GM13976 (cell line): ENCODE measurements around the gene FERMT3.
A peak's percentile ranks its signal among the peaks of the same experiment; 100 is the strongest.
"Not testable (repeated sequence)": the region's sequence is repeated elsewhere in the genome, so short reads cannot be mapped to it uniquely, and the experiment has no call there.

Source experiments
- DNase-seq: peaks from one replicate; pipeline ENCODE4 v3.0.0; 2012; ENCODE audit warnings: low spot score
- in situ Hi-C: fragments of 300-500 bp; cut with MboI; formaldehyde crosslinking; loops from one replicate; pipeline ENCODE4 v1.12.0; 2022; ENCODE audit warnings: low sequenced_read_pairs, mixed read lengths, inconsistent platforms; ENCODE audit not compliant: unreplicated experiment
- TF ChIP-seq, protein P1 (sequence below): IDR thresholded peaks from 2 replicates; pipeline ENCODE4 v1.5.1; 2012; ENCODE audit warnings: borderline replicate concordance, mild to moderate bottlenecking; ENCODE audit not compliant: insufficient read depth; ENCODE audit errors: extremely low read depth, missing control alignments, control extremely low read depth

The FERMT3 gene

DNA sequence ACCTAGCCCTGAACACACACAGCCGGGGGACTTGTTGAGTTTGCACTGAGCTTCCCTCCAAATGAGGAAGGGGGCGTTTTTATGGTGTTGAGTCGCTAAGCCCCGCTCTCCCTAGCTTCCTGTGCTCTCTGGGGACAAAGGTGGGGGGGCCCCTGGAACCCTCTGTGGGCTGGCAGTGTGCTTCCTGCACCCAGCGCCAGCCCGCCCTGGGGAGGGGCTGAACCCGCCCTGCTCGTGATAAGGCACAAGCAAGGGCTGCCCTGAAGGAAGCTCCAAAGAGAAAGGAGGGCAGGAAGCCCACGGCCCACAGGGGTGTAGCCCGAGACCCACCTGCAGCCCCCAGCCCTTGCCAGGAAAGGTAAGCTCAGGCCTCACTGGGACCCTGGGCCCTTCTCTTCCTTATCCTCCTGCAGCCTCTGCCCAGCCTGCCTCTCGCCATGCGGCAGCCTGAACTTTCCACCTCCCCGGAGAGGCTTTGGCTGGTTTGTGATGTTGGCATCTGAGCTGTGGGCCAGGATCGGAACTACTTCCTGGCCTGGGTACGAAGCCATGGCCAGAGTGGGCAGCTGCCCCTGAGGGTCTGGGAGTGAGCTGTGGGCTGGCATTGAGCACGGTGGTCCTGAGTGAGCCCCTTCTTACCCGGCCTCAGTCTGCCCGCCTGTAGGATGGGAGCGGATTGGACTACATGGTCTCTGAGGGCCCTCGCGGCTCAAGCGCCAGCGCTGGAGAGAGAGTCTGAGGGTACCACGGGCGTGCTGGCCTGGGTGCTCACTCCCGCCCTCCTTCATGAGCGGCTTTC is at the start of gene FERMT3:
FERMT3 (plus strand) TSS at position 265 of the 799 bp plus-strand sequence. CDS start 644 bp downstream, outside the sequence.
- in situ Hi-C loops = no loop called here
- DNase-seq = peak; percentile 75
- TF ChIP-seq, protein P1, sequence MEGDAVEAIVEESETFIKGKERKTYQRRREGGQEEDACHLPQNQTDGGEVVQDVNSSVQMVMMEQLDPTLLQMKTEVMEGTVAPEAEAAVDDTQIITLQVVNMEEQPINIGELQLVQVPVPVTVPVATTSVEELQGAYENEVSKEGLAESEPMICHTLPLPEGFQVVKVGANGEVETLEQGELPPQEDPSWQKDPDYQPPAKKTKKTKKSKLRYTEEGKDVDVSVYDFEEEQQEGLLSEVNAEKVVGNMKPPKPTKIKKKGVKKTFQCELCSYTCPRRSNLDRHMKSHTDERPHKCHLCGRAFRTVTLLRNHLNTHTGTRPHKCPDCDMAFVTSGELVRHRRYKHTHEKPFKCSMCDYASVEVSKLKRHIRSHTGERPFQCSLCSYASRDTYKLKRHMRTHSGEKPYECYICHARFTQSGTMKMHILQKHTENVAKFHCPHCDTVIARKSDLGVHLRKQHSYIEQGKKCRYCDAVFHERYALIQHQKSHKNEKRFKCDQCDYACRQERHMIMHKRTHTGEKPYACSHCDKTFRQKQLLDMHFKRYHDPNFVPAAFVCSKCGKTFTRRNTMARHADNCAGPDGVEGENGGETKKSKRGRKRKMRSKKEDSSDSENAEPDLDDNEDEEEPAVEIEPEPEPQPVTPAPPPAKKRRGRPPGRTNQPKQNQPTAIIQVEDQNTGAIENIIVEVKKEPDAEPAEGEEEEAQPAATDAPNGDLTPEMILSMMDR = no peak

DNA sequence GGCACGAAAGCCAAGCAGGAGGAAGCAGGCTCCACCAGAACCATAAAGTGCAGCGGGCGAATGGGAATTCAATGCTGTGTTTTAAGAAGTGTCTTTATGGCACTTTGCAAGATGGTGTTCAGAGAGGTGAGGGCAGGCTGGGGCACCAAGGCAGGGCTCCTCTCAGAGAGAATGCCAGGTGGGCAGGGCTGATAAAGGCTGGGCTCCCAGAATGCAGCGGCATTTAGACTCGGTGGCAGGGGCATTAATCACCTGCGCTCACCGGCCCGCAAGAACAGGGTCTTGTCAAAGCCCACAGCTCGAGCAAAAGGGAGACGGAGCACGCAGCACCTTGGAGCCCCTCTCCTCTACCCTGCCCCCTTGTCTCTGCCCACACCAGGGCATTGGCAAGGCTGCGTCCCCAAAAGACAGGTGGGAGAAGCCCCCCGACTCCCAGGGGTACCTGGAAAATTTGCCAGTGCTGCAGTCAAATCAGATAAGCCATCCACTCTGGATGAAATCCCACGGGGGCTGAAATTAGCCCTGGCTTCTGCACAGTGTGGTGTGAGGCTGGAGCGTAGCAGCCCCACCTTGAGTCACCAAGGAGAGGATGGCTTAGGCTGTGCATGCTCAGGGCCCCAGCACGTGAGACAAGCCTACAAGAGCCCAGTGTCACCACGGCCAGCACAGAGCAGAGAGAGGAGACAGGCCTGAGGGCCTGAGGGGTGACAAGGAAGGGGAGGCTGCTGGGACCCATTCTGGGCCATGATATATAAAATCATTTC is 48.7 kb upstream of the FERMT3 start:
- TF ChIP-seq, protein P1 = no peak
- no peak for DNase-seq
- in situ Hi-C loops = no loop called here

- DNase-seq = no peak
- in situ Hi-C loops = no loop called here
- TF ChIP-seq, protein P1 = no peak
Measured at GRCh38 chr11:64161037-64161436, 45.5 kb upstream of the FERMT3 start.

DNA sequence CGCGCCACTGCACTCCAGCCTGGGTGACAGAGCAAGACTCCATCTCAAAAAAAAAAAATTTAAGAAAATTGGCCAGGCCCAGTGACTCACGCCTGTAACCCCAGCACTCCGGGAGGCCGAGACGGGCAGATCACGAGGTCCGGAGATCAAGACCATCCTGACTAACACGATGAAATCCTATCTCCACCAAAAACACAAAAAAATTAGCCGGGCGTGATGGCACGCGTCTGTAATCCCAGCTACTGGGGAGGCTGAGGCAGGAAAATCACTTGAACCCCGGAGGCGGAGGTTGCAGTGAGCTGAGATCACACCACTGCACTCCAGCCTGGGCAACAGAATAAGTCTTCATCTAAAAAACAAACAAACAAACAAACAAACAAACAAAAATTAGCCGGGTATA is 43.8 kb upstream of the FERMT3 start:
- in situ Hi-C loops, DNase-seq: not testable (repeated sequence)

DNA sequence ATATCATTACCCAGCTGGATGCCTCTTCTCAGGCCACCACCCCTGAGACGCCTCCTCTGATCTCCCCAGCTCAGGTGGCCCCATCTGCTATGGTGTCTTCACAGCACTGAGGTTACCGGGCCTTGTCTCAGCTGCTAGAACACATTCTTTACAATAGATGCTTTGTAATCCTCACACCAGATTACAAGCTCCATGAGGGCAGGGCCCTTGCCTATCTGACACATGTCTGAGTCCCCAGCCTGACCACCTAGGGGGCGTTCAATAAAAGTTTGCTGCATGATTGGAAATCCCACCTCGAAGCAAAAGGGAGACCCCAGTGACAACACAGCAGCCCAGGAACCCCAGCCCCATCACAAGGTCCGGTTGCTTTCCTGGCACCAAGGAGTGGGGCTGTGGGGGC is 42.6 kb upstream of the FERMT3 start:
- TF ChIP-seq, protein P1 = no peak
- in situ Hi-C loops = no loop called here
- no peak for DNase-seq

- TF ChIP-seq, protein P1 = no peak
- in situ Hi-C loops = no loop called here
- peak; percentile 32 for DNase-seq
Measured at GRCh38 chr11:64164392-64165312, 41.9 kb upstream of the FERMT3 start.
